Measurements from ENCODE around the gene ZFY.
"Not testable (repeated sequence)": the region's sequence is repeated elsewhere in the genome, so short reads cannot be mapped to it uniquely, and the experiment has no call there.

GRCh38 chrY:3006031-3006430, 70.8 kb downstream of the ZFY start:
- TF ChIP-seq CTCF, POLR2A (IDR thresholded peaks at IDR 0.05): not testable (repeated sequence)
